IMR-90 (cell line): Measurements from ENCODE around the gene AVPR2.

Experiments used
- MXI1 ChIP-seq: IDR thresholded peaks from 2 replicates; pipeline ENCODE4 v1.6.1; 2012; ENCODE audit warnings: low read depth, mild to moderate bottlenecking, low read length, moderate library complexity, borderline replicate concordance
- TF ChIP-seq, protein P1 (sequence below): conservative IDR thresholded peaks from 2 replicates; pipeline ENCODE4 v1.5.1; 2012; ENCODE audit warnings: mild to moderate bottlenecking, low read depth, low read length, improper control_type of control experiment

DNA sequence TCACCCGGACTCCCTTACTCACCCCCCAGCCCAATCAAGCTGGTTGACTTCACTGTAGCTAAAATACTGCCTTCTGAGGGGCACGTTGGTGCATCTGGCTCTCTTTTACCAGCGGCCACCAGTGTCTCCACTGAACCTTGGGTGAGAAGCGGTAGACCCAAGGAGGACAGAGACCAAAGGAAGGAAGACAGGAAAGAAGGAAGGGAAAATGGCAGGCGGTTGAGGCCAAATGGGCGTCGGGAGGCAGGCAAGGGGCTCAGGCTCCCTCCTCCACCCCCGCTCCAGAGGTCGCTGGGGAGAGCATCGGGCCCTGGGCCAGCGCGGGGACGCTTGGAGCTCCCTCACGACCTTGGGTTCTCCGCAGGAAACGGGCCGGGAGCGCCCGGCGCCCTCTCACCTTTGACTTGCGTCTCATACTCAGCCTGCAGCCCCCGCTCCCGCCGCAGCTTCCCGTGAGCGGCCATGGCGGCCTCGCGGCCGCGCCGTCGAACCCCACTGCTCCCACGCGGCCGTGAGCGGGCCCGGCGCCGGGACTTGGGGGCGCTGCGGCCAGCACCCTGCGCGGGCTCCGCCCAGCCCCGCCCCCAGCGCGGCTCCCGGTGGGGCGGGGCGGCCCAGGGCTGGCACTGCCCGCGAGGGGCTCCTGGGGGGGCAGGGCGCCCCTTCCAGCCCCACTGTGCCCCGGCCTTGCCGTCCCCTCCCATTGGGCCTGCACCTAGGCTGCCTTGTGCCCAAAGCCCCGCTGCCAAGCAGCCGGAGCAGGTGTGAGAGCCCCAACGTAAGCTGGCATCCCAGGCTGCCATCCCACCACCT is 21.5 kb downstream of the AVPR2 start, which contains the start of gene ARHGAP4:
- no peak for TF ChIP-seq MXI1
- TF ChIP-seq, protein P1, sequence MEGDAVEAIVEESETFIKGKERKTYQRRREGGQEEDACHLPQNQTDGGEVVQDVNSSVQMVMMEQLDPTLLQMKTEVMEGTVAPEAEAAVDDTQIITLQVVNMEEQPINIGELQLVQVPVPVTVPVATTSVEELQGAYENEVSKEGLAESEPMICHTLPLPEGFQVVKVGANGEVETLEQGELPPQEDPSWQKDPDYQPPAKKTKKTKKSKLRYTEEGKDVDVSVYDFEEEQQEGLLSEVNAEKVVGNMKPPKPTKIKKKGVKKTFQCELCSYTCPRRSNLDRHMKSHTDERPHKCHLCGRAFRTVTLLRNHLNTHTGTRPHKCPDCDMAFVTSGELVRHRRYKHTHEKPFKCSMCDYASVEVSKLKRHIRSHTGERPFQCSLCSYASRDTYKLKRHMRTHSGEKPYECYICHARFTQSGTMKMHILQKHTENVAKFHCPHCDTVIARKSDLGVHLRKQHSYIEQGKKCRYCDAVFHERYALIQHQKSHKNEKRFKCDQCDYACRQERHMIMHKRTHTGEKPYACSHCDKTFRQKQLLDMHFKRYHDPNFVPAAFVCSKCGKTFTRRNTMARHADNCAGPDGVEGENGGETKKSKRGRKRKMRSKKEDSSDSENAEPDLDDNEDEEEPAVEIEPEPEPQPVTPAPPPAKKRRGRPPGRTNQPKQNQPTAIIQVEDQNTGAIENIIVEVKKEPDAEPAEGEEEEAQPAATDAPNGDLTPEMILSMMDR = no peak
